UCSD-AML1 (cell line): ENCODE measurements around the gene CTF1.
"Not testable (repeated sequence)": the region's sequence is repeated elsewhere in the genome, so short reads cannot be mapped to it uniquely, and the experiment has no call there.

Source experiments
- DNase-seq: peaks from one replicate; lab custom pipeline; 2025; ENCODE audit not compliant: unreplicated experiment; lab: John Stamatoyannopoulos, UW

The CTF1 gene, protein sequence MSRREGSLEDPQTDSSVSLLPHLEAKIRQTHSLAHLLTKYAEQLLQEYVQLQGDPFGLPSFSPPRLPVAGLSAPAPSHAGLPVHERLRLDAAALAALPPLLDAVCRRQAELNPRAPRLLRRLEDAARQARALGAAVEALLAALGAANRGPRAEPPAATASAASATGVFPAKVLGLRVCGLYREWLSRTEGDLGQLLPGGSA

DNA sequence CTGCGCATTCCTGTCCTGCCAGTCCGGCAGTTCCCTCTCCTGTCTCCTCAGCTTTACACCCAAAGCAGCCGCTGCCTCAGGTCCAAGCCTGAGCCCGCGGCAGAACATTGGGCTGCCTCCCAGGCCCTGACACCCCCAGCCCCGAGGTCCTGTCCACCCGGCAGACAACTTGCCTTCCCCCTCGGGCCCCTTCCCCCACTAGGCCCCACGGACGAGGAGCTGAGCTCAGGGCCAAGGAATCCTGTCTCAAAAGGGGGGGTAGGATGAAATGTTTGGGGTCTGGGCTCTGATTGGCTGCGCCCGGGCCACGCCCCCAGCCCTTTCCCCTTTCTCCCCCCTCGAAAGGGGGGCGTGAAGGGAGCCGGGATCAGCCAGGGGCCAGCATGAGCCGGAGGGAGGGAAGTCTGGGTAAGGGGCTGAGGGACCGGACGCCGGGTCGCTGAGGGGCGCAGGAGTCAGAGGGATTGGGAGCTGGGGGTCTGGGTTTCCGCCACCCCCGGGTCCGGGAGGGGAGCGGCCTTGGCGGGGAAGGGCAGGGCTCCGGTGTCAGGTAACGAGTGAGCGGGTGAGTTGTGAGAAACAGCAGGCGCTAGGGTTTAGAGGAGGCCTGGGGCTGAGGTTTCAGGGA is at the start of gene CTF1:
CTF1 (plus strand) TSS at position 354 of the 628 bp plus-strand sequence; CDS start at position 384, 30 bp downstream.
- no peak for DNase-seq

DNA sequence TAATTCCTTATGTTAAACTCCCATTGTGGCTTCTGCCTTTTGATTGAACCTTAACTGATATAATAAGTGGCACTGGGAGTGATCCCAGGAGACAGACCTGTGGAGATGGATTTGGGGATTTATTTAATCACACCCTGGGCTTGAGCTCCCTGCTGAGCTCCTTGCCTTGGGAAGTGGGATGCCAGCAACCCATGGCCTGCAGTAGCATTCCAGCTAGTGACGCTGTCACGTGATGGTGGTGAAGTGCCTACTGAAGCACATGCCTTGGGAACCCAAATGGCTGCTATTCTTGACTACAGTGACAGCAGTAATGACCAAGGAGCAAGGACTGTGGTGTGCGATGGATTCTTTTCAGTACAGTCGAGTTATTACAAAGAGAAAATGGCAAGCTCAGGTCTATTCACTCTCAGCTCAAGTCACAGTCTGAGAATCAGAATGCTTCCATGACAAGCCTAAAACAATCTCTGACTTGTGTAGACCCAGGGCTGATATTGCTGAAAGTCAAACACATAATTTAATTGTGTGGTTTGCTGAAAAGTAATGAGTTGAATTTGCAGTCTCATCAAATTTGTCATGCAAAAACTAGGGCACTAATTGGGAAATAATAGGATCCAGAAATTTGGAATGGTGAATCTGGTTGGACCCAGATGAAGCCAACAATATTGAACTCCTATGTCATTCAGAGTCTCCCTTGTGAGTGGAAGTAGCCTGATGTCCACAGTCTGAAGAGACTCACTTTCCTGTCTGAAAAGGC is 49.6 kb upstream of the CTF1 start:
- no peak for DNase-seq

DNA sequence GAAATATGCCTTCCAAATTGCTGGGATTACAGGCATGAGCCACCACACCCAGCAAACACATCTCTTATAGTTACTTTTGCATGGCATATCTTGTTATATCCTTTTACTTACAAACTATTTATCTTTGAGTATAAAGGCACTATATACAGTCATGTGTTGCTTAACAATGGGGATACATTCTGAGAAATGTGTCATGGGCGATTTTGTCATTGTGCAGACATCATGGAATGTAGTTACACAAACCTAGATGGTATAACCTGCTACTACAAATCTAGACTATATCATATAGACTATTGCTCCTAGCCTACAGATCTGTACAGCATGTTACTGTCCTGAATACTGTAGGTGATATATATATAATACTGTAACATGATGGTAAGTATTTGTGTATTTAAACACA is 46.2 kb upstream of the CTF1 start:
- no peak for DNase-seq

DNA sequence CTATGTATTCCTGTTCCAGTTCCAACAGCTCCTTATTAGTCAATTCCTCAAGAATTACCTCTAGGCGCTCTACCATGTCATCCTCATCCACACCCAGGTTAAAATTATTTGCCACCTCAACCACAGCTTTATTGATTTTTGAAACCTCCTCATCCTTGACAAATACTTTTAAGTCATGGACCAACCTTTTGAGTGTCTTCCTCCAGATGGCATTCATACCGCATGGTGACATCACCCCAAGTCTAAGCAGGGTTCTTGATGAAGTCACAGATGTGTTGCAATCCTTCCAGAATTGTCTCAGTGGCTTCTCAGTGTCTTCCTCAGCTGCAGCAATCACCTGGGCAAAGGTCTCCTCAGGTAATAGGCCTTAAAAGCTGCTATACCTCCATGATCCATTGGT is 42.7 kb upstream of the CTF1 start:
- DNase-seq, result no peak

DNA sequence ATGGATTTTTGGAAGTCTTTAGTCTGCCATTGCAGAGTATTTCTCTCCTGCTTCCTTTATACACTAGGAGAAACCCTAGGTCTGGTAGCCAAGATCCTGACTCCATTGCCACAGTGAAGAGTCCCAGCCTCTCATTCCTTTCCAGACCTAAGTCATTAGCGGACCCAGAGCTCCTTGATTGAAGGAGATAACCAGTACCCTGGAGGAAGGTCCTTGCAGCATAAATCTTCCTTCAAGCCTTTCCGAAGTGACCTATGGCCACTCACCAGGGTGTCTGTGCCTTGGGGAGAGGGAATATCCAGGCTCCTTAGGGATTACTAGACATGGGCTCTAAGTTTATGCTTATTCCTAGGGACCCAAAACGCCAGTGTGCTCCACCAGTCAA is 38.3 kb upstream of the CTF1 start:
- DNase-seq, result no peak

DNA sequence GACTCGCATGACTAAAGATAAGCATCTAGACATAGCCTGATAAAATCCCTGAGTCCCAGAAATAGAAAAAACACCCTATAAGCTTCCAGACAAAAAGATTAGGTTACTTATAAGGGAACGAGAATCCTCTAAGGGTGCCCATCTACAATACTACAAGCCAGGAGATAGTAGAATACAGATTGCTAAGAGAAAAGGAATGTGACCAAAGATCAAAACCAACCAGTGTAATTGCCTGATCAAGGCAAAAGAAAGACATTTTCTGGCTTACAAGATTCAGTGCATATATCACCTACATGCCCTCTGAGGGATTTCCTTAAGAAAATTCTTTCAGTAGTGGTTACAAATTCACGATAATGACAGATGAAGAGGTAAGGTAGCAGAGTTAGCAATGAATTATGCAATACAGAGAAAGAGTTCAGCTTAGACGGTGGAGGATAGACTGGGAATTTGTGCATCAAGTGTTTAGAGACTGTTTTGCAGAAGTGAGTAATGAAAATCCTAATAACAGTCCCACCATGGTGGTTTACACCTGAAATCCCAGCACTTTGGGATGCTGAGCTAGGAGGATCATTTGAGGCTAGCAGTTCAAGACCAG is 37.5 kb upstream of the CTF1 start:
- no peak for DNase-seq

DNA sequence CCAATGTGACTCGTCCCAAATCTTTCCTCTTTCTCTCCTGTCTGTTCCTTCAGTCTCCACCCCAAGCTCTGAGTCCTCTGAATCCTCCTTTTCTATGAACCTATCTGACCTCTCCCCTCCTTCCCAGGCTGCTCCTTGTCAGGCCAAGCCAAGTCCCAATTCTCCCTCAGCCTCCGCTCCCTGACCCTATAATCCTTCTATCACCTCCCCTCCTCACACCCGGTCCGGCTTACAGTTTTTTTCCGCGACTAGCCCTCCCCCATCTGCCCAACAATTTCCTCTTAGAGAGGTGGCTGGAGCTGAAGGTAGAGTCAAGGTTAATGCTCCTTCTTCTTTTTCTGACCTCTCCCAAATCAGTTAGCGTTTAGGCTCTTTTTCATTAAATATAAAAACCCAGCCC is 35.7 kb upstream of the CTF1 start:
- not testable (repeated sequence) for DNase-seq

DNA sequence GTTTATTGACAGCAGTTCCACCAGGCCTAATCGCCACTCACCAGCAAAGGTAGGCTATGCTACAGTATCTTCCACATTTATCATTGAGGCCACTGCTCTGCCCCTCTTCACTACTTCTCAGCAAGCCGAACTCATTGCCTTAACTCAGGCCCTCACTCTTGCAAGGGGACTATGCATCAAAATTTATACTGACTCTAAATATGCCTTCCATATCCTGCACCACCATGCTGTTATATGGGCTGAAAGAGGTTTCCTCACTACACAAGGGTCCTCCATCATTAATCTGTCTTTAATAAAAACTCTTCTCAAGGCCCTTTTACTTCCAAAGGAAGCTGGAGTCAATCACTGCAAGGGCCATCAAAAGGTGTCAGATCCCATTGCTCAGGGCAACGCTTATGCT is 33.2 kb upstream of the CTF1 start:
- not testable (repeated sequence) for DNase-seq

DNA sequence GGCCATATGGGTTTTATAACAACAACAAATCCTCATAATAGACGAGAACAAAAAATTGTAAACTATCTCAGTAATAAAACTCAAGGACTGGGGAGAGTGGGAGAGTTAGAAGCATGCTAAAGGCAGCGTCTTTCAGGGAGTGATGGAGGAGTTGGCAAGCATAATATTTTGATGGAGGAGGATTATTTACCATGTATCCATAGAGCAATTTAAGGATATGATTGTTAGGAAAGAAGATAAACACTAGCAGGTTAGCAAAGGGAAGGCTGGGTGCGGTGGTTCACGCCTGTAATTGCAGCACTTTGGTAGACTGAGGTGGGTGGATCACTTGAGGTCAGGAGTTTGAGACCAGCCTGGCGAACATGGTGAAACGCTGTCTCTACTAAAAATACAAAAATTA is 30.4 kb upstream of the CTF1 start:
- no peak for DNase-seq

DNA sequence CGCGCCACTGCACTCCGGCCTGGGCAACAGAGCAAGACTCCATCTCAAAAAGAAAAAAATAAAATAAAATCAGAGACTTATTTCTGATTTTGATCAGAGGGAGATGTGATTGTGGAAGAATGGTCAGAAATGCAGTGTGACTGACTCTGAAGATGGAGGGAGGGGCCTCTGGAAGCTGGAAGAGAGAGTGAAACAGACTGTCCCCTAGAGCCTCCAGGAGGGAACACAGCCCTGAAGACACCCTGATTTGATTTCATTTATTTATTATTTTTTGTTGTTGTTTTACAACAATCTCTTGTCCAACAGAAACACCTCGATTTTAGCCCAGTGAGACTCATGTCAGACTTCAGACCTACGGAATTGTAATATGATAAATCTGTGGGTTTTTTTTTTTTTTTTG is 28.7 kb upstream of the CTF1 start:
- no peak for DNase-seq

DNA sequence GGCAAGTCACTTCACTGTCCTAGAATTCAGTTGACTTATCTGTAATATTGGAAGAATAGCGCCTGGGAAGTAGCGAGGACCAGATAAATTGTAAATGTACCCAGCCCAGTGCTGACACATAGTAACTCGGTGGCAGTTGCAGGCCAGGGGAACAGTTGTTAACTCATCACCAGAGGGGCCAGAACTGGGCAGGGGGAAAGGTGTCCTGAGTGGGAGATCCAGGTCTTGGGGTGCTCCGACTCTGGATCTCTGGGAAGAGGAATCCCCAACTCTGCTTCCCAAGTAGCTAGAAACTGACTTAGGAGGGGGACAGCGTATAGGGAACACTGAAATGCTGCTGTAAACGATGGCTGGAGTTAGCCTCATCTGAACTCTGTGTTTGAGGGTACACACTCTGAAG is 25.5 kb upstream of the CTF1 start:
- no peak for DNase-seq

DNA sequence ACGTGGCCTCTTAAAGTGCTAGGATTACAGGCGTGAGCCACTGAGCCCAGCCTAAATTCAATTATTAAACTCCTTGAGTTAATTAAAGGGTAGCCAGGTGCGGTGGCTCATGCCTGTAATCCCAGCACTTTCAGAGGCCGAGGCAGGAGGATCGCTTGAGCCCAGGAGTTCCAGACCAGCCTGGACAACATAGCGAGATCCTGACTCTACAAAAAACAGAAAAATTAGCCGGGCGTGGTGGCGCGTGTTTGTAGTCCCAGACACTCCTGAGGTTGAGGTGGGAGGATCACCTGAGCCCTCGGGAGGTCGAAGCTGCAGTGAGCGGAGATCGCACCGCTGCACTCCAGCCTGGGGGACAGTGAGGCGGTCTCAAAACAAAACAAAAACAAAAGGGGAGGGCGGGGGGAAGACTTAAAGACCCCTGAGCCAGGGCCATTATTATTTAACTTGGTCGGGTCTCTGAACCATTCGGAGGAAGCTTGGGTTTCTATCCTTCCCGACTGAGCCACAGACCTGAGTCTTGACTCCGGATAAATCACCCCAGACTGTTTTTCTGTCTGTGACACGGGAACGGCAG is 22.1 kb upstream of the CTF1 start:
- no peak for DNase-seq

DNA sequence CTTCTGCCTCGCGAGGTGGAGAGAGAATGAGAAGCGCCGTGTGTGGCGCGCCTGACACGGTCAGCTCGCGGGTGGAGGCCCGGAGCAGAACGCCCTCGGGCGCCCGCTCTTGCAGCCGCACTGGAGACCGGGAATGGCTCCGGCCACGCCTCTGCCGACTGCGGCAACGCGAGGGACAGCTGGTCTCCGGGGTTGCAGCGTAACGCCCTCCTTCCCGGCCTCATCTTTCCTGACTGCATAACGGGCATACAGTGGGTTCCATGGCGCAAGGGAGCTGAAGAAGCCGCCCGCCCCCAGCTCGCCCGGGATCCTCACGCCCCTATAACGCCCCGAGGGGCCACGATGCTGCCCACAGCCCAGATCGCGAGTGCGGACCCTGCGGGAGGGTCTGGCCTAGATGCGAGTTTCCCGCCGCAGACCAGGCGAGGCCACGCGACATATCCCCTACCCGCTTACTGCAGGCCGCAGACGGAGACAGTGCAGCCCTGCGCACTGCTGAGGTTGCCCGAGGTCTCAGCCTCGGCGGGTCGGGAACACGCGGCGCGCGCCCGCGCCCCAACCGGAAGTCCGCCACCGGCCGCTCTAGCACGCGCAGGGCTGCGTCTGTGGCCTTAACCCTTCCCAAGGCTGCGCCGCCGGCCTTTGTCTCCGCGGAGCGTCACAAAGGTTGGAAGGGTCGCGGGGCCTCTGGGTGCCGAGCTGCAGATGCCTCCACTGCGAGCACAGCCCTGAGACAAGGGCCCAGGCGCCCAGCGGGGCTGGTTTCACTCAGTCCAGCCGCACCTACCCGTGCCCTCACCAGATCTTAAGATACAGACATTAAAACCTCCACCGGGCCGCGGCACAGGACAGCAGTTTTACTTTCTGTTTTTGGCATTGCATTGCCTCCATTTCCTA is 21.3 kb upstream of the CTF1 start:
- peak; percentile 92 for DNase-seq

DNA sequence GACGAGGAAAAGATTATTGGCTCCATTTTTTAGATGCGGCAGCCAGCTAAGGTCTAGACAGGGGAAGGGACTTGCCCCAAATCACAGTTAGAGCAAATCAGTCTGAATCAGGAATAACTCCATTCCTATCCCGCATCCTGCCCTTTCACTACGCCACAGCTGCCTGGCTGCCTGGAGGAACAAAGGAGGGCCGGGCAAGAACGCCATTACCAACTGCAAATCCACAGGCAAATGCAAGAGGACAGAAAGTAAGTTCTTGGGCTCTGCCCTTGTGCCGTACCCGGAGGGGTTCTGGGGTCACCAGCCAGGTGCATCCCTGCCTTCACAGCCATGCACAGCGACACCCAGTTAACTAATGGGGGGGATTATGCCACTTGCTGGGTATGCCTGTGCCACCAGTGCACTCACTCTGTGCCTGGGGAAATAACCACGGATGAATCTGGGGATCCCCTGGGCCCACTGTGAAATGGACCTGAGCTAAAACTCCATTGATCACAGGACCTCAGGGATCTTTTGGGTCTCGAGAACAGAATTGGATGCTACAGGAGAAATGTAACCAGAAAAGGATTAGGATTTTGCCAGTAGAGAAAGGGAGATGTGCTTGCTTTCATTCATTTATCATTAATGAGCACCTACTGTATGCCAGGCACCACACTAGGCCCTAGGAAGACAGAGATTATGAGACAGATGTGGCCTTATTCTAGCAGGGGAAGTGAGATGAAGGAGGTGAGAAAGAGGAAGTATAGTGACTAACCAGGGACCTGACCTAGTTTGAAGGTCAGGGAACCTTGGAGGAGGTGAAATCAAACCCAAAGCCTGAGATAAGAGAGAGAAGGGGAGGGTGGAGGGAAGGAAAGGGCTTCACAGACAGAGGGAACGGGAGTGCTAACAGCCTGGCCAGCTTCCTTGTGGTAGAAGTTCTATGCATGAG is 20.3 kb upstream of the CTF1 start:
- no peak for DNase-seq

DNA sequence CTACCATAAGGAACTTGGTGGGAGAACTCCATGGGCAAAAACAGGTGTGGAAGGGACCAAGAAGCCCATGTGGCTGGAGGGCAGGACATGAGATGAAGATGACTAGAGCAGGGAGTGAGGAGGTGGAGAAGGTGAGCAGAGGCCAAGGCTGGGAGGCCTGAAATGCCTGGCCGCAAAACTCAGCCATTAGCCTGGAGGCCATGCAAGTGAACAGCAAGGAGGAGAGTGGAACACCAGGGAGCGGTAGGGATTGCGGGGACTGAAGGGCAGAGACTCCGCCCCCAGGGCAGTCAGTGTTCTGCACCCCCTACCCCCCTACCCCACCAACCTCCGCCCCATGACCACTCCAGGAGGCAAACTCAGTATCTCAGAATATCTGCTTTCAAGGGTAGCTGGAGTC is 19.5 kb upstream of the CTF1 start:
- DNase-seq, result no peak

DNA sequence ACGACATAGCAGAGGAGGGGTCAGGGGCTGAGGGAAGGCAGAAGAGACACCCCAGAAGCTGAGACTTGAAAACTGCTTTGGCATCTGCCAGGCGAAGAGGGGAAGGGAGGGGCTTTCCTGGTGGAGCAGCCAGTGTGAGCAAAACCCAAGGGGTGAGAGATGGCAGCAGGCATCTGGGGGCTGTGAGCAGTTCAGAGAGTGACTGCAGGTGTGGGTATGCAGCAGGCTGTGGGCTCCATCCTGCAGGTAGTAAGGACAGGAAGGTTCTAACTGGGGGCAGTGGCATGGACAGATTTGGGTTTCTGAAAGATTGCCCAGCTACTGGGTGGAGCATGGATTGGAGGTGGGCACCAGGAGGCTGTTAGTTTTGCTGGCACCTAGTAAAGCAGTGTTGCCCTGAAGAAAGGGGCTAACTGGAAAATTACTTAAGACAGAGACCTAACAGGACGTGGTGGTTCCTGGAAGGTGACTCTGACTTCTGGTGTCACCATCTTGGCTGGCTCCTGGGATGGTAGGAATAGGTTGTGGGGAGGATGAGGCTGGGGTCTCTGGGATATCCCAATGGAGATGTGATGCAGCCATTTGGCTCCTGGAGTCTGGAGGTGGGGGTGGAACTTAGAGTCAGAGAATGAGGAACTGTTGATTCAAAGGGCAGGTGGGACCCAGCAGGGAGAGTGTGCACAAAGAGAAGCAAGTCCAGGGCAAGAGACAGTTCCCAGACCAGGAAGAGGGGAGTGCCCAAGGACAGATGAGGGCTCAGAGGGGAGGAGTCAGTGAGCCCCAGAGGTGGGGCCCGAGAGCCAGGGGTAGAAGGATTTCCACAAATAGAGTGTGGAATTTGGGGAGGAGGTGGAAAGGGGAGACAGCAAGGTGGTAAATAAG is 13.7 kb upstream of the CTF1 start:
- no peak for DNase-seq

DNA sequence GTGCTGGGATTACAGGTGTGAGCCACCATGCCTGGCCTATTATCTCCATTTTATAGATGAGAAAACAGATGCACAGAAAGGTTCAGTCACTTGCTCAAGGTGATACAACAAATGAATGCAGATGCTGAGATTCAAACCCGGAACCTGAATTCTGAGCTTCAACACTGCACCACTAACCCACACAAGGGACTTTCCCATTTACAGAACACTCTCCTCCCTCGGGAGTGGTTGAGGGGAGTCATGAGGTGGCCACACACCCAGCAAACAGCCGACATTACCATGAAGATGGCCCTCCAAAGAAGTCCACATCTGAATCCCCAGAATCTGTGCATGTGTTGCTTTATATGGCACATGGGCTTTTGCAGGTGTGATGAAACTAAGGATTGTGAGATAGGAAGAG is 11.7 kb upstream of the CTF1 start:
- no peak for DNase-seq

DNA sequence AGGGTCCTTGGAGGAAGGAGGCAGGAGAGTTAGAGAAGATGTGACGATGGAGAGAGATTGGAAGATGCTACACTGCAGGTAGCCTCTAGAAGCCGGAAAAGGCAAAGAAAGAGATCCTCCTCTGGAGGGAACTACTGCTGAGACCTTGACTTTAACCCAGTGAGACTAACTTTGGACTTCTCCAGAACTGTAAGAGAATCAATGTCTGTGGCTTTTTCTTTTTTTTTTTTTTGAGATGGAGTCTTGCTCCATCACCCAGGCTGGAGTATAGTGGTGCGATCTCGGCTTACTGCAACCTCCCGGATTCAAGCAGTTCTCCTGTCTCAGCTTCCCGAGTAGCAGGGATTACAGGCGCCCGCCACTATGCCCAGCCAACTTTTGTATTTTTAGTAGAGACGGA is 11.2 kb upstream of the CTF1 start:
- DNase-seq, result no peak

DNA sequence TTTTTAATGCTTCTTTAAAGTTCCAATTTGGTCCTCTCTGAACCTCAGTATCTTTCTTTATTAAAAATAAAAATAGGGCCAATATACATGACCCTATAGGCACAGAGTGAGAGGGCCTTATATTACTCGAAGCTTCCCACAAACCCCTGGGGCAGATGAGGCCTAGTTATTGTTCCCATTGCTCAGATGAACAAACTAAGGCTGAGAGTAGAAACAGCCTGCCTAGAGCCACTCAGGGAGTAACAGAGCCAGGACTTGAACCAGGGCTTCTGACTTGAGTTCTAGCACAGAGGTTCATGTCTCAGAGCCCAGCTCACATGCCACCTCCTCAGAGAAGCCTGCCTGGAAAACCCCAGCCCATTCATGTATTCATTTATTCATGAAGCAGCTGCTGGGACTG is 10.3 kb upstream of the CTF1 start:
- DNase-seq, result no peak
